GM21360 (cell line): Measurements from ENCODE around the gene MRTO4.
"Not testable (repeated sequence)": the region's sequence is repeated elsewhere in the genome, so short reads cannot be mapped to it uniquely, and the experiment has no call there.

Experiments used
- ATAC-seq: cut with Tn5 transposase; IDR thresholded peaks from one replicate; pipeline ENCODE4 v1.9.1; 2021; ENCODE audit warnings: mild to moderate bottlenecking, moderate library complexity; ENCODE audit not compliant: unreplicated experiment

Gene MRTO4

DNA sequence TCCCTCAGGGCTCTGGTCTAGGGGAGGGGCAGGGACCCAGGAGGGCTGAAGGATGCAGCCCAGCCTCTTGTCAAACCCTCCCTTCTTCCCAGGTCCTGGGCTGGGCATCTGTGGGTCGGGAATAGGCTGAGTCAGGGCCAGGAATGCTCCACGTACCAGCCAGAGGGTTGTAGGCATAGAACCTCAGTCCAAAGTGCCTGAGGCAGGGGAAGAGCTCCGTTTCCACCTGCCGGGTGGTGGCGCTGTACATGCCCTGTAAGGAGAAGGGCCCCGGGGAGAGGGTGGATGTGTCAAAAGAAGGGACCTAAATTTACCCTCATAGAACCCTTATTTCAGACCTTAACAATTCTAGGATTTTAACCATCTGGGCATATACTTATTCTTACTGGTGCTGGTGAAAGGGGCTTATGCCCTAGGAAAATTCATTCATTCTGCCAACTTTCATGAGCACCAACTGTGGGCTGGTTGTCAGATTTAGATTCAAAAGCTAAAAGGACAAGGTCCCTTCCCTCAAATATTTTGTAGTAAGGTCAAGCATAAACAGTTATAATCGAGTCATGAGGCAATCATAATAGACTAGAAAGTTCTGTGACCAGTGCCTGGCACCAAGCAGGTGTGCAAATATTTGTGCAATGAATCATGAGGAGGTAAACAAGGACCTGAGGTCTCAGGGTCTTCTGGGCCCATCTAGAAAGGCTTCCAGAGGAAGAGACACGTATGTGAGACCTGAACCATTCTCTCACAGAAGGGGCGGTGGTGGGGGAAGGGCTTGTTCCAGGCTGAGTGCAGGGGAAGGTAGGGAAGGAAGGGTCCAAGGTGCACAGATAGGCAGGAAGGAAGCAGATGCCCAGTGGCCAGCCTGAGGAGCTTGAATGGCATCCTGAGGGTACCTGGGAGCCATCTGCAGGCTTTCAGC, 18.1 kb downstream of the MRTO4 start:
- not testable (repeated sequence) for ATAC-seq

DNA sequence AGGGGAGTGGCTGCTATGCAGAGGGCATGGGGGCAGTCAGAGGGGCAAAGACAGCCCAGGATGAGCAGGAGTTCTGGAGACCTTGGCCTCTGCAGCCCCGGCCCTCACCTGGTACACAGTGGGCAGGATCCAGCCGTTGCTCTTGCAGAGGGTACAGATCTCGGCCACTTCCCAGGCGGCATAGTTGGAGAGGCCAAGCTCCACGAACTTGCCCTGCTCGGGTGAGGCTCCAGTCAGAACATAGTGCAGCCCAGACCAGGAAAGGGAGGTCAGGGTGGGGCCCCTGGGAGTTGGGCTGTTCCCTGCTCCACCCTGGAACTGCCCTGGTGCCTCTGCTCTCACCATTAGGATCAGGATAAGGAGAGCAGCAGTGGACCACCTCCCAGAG, 18.7 kb downstream of the MRTO4 start:
- not testable (repeated sequence) for ATAC-seq

DNA sequence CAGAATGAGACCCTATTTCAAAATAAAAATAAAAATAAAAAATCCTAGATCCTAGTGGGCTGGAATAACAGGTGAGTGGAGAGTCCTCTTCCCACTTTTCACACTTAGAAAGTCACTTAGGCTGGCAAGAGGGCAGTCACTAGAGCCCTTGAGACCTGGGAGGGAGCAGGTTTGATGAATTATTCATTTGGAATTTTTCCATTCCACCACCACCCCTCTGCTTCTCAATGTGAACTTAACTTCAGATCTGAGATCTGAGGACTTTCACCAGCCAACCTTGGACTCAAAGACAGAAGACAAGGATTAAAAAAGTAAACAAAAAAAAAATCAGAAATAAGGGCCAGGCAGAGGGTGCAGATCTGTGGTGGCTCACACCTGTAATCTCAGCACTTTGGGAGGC, 20.5 kb downstream of the MRTO4 start:
- no peak for ATAC-seq

DNA sequence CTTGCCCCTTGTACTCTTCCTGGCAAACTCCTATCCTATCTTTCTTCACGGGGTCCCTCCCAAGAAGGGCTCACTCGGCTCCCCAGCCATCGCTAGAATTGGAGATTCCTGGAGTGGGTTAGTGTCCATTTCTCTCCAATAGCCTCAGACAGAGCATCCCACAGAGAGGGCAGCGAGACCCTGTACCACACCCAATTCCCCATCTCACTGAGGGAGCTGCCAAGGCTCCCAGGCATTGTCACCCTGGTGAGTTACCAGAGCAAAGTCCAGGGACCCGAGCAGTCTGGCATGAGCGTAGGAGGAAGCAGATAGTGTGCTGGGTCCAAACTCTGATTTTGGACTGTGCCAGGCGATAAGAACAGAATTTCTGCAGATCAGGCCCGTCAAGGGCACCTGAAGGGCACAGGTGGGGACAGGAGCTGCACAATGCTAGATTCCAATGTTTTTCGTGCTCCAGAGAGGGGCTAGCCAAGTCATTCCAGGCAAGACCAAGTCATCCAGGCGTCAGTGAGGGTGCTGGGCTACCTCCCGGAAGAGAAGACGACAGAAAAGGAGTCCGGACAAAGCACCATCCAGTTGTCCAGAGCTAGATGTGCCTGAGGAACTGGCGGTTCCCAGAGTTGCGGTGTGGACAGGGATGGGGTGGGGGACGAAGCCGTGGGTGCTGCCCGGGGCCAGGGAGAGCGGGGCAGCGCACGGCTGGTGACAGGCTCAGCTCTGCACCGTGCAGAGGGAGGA, 21.7 kb downstream of the MRTO4 start:
- ATAC-seq: no peak

DNA sequence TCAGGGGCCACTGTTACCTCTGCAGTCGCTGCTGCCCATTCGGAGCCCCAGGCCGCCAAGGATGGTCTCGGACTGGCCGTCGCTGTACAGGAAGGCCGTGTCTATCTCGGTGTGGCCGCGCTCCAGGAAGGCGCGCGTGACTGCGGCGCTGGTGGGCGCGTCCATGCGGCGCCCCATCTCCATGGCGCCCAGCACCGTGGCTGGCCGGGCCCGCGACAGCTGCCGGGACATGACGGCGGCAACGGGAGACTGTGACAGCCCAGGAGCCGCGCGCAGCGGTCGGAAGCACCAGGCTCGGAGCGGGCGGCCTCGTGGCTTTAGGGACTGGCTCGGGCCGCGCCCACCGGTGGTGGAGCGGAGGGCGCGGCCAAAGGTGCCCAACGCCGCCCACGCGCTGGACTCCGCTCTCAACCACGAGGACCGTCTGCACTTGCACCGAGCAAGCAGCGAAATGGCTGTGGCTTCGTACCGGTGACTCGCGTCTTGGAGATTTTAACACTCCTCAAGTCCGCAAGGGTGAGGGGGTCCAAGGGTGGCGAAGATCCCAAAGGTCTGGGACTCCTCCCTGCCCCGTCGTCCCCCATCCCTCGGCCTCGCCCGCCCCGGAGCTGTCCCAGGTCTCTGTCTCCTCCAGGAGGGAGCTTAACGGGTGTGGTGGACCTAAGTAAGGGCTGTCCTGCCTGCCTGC, 22.4 kb downstream of the MRTO4 start:
- ATAC-seq: not testable (repeated sequence)

DNA sequence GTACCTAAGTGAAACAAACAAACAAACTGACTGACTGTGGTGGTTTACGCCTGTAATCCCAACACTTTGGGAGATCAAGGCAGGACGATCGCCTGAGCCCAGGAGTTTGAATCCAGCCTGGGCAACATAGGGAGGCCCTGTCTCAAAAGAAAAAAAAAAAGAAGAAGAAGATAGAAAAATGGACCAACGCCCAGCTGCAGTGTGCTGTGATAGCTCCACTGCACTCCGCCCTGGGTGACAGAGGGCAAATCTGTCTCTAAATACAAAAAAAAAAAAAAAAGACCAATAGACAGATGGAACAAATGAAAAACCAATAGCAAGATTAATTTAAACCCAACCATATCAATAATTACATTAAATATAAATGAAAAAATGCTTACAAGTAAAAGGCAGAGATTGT, 23.0 kb downstream of the MRTO4 start:
- no peak for ATAC-seq

DNA sequence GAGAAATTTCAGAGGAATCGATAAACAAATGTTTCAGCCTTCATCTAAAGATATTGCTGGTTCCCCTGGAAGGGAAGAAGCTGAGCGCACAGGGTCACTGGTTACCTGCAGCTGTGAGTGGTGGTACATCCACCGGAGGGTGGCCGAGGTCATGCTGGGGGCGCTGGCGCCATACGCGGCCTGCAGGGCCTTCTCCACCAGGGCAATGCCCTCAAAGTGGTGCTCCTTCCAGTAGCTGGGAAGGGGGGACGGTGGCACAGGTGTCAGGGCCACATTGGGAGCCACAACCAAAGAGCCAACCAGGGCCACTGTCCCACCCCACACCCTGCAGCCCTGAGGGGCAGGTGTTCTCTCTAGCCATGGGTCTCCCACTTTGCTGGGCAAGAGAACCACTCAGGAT, 32.3 kb downstream of the MRTO4 start:
- no peak for ATAC-seq

DNA sequence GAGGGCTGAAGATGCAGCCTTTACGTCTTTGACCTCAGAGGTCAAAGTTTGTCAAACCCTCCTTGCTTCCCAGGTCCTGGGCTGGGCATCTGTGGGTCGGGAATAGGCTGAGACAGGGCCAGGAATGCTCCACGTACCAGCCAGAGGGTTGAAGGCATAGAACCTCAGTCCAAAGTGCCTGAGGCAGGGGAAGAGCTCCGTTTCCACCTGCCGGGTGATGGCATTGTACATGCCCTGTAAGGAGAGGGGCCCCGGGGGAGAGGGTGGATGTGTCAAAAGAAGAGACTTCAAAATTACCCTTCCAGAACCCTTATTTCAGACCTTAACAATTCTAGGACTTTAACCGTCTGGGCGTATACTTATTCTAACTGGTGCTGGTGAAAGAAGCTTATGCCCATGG, 33.3 kb downstream of the MRTO4 start:
- no peak for ATAC-seq

DNA sequence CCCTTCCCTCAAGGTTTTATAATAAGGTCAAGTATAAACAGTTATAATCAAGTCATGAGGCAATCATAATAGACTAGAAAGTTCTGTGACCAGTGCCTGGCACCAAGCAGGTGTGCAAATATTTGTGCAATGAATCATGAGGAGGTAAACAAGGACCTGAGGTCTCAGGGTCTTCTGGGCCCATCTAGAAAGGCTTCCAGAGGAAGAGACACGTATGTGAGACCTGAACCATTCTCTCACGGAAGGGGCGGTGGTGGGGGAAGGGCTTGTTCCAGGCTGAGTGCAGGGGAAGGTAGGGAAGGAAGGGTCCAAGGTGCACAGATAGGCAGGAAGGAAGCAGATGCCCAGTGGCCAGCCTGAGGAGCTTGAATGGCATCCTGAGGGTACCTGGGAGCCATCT, 33.8 kb downstream of the MRTO4 start:
- ATAC-seq: not testable (repeated sequence)

DNA sequence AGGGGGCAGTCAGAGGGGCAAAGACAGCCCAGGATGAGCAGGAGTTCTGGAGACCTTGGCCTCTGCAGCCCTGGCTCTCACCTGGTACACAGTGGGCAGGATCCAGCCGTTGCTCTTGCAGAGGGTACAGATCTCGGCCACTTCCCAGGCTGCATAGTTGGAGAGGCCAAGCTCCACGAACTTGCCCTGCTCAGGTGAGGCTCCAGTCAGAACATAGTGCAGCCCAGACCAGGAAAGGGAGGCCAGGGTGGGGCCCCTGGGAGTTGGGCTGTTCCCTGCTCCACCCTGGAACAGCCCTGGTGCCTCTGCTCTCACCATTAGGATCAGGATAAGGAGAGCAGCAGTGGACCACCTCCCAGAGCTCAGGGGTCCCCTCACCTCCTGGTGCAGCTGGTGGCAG, 34.2 kb downstream of the MRTO4 start:
- ATAC-seq: not testable (repeated sequence)

DNA sequence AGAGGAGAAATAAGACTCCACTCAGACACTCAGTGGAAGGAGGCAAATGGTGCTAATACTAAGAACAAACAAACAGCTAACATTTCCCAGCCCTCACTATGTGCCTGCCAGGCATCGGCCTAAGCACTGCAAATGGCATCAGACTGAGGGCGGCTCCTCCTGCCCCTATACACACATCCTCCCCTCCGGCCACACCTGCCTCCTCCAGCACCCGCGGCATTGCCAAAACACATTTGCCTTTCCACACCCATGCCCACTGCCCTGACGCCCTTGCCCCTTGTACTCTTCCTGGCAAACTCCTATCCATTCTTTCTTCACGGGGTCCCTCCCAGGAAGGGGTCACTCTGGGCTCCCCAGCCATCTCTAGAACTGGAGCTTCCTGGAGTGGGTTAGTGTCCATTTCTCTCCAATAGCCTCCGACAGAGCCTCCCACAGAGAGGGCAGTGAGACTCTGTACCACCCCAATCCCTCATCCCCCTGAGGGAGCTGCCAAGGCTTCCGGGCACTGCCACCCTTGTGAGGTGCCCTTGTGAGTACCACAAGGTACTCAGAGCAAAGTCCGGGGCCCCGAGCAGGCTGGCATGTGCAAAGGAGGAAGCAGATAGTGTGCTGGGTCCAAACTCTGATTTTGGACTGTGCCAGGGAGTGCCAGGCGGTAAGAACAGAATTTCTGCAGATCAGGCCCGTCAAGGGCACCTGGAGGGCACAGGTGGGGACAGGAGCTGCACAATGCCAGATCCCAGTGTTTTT, 36.0 kb downstream of the MRTO4 start:
- no peak for ATAC-seq

DNA sequence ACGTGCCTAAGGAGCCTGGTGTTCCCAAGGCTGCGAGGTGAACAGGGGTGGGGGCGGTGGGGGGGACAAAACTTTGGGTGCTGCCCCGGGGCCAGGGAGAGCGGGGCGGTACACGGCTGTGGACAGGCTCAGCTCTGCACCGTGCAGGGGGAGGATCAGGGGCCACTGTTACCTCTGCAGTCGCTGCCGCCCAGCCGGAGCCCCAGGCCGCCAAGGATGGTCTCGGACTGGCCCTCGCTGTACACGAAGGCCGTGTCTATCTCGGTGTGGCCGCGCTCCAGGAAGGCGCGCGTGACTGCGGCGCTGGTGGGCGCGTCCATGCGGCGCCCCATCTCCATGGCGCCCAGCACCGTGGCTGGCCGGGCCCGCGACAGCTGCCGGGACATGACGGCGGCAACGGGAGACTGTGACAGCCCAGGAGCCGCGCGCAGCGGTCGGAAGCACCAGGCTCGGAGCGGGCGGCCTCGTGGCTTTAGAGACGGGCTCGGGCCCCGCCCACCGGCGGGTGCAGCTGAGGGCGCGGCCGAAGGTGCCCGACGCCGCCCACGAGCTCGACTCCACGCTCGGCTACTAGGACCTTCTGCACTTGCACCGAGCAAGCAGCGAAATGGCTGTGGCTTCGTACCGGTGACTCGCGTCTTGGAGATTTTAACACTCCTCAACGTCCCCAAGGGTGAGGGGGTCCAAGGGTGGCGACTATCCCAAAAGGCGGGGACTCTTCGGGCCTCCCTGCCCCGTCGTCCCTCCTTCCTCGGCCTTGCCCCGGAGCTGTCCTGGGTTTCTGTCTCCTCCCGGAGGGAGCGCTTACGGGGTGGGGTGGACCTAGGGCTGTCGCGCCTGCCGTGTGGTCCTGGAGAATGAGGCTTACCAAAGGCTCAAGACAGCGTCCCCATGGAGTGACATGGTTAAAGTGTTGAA, 37.0 kb downstream of the MRTO4 start, which contains the start of gene AKR7A3:
AKR7A3 (minus strand) TSS at position 447 of the 918 bp plus-strand sequence; CDS start at position 386, 61 bp downstream.
- not testable (repeated sequence) for ATAC-seq

DNA sequence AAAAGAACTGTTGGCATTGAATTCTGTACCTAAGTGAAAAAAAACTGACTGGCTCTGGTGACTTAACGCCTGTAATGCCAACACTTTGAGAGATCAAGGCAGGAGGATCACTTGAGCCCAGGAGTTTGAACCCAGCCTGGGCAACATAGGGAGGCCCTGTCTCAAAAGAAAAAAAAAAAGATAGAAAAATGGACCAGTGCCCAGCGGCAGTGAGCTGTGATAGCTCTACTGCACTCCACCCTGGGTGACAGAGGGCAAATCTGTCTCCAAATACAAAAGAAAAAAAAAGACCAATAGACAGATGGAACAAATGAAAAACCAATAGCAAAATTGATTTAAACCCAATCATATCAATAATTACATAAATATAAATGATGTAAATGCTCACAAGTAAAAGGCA, 37.6 kb downstream of the MRTO4 start:
- no peak for ATAC-seq

DNA sequence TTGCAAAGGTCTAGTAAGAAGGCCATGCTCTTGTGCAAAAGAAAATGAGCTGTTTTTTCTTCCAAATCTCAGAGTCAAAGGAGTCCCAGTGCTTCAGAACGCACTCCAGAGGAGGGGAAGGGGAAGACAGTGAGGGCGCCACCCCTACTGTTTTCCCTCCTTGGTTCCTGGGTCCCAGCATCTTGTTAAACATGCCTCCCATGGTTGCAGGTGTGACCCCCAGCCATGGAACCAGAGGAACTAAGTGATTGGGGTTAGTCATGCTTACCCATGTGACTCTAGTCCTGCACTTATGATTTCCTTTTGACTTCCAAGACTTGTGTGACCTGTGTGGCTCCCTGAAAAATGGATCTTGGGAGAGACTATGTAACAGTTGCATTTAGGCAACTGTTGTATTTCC, 43.0 kb downstream of the MRTO4 start:
- ATAC-seq: no peak

DNA sequence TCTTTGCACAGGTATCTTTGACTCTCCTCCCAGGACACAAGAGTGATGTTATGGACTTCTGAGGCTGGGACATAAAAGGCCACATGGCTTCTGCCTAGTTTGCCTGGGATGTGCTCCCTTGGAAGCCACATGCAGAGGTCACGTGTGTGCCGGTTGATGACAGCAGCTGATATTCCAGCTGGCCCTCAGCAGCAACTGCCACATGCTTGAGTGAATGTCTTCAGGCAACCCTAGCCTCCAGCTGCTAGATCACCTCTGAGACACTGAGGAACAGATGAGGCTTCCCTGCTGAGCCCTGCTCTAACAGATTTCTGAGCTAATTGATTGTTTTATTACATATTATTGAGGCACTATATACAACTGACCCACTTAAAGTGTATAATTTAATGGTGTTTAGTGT, 48.6 kb downstream of the MRTO4 start:
- ATAC-seq: no peak

DNA sequence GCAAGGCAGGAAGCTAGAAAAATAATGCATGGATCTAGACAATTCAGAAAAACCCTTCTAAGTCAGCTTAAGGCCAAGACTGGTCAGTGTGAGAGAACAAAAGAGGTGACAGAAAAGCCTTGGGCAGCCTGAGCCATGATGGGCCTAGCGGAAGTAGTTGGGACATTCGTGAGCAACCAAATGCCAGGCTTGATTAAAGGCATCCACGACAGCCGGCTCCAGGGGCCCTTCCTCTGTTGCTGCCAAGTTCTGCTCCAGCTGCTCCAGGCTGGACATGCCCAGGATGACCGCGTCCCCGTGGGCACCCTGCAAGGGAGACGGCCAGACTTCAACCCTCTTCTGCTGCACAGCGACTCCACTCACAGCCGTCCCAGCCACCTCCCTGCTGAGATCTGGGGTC, 52.5 kb downstream of the MRTO4 start:
- not testable (repeated sequence) for ATAC-seq

DNA sequence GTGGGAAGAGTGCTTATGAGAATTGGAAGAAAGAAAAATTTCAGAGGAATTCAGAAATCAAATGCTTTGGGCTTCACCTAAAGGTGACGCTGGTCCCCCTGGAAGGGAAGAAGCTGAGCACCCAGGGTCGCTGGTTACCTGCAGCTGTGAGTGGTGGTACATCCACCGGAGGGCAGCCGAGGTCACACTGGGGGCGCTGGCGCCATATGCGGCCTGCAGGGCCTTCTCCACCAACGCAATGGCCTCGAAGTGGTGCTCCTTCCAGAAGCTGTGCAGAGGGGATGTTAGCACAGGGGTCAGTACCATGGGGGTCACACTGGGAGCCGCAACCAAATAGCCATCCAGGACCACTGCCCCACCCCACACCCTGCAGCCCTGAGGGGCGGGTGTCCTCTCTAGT, 54.3 kb downstream of the MRTO4 start:
- no peak for ATAC-seq

DNA sequence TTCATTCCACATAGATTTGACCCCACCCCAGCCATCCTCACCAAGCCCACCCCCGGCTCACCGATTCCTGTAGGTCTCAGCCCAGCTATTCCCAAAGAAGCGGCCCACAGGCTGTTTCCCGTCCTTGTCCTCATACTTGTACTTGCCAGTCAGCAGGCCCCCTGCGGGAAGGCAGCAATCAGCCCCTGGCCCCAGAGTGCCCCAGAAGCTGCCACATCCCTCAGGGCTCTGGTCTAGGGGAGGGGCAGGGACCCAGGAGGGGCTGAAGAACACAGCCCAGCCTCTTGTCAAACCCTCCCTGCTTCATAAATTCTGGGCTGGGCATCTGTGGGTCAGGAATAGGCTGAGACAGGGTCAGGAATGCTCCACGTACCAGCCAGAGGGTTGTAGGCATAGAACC, 55.3 kb downstream of the MRTO4 start:
- no peak for ATAC-seq

DNA sequence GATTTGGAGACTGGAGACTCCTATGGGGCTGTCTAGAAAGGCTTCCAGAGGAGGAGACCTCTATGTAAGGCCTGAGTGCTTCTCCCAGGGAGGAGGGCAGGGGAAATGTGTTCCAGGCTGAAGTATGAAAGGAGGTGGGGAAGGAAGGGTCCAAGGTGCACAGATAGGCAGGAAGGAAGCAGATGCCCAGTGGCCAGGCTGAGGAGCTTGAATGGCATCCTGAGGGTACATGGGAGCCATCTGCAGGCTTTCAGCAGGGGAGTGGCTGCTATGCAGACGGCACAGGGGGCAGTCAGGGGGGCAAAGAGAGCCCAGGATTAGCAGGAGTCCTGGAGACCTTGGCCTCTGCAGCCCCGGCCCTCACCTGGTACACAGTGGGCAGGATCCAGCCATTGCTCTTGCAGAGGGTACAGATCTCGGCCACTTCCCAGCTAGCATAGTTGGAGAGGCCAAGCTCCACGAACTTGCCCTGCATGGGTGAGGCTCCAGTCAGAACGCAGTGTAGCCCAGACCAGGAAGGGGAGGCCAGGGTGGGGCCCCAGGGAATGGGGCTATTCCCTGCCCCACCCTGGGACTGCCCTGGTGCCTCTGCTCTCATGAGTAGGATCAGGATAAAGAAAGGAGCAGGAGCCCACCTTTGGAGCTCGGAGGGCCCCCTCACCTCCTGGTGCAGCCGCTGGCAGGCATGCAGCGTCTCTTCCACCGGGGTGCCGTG, 56.3 kb downstream of the MRTO4 start:
- ATAC-seq: no peak
